Stimulated activated CD4-positive, alpha-beta T cell treated with anti-CD3 and anti-CD28 coated beads, Interleukin-1b, Interleukin-23, amount 100 ng/mL, for 48 hours (primary cell): ENCODE data around the gene ALG3.
A peak's percentile ranks its signal among the peaks of the same experiment; 100 is the strongest.

Experiments used
- DNase-seq: peaks from one replicate; pipeline ENCODE4 v3.0.0-alpha.2; 2020

Gene ALG3

DNA sequence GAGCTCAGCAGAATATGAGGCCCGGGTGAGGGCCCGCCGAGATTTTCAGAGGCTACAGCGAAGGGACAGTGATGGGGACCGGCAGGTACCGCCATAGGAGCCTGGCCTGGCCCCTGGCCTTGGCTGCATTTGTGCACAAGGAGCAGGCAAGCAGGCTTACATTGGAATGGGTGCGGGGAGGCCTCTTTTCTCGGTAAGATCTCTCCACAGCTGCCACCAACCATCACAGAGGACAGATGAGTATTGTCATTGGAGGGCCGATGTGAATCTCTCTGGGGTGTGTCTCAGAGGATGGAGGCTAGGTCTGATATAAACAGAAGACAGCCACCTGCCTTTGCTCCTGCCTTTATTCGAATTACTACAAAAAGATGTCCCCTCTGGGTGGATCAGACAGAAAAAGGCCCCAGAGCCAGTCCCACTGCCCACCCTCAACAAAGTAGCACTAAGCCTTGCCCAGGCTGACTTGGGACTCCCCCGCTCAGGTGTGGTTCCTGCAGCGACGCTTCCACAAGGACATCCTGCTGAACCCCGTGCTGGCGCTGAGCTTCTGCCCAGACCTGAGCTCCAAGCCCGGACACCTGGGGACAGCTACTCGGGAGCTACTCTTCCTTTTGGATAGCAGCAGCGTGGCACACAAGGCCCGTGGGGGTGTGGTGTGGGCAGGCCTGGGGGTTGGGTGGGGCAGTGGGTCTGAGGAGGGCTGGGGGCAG, 13.9 kb downstream of the ALG3 start:
- no peak for DNase-seq

GRCh38 chr3:184234224-184234623, 14.5 kb downstream of the ALG3 start:
- no peak for DNase-seq

DNA sequence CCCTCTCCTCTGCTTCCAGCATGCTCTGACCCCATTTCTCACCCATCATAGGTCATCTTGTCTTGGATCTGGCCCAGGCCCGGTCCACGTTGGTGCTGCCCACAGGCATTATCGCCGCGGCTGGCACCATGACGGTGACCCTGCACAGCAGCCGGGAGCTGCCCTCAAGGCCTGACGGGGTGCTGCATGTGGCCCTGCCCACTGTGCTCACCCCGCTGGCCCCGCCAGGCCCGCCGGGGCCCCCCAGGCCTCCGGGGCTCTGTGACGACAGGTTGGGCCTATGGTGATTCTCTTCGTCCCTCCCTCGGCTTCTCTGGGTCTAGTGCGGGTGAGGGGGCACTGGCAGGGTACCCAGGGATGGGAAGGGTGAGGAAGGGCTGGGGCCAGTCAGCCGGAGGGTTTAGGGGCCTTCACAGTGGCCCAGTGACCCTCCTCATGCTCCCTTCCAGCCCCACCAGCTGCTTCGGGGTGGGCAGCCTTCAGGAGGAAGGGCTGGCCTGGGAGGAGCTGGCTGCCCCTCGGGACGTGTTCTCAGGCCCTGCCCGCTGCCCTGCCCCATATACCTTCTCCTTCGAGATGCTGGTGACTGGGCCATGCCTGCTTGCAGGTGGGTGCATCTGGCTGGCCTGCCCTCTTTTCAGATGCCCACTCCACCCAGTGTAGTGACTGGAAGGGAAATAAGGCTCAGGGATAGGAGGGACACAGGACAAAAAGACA, 15.5 kb downstream of the ALG3 start:
- no peak for DNase-seq

- DNase-seq, result no peak
Measured at GRCh38 chr3:184231671-184232070, 17.1 kb downstream of the ALG3 start.

DNA sequence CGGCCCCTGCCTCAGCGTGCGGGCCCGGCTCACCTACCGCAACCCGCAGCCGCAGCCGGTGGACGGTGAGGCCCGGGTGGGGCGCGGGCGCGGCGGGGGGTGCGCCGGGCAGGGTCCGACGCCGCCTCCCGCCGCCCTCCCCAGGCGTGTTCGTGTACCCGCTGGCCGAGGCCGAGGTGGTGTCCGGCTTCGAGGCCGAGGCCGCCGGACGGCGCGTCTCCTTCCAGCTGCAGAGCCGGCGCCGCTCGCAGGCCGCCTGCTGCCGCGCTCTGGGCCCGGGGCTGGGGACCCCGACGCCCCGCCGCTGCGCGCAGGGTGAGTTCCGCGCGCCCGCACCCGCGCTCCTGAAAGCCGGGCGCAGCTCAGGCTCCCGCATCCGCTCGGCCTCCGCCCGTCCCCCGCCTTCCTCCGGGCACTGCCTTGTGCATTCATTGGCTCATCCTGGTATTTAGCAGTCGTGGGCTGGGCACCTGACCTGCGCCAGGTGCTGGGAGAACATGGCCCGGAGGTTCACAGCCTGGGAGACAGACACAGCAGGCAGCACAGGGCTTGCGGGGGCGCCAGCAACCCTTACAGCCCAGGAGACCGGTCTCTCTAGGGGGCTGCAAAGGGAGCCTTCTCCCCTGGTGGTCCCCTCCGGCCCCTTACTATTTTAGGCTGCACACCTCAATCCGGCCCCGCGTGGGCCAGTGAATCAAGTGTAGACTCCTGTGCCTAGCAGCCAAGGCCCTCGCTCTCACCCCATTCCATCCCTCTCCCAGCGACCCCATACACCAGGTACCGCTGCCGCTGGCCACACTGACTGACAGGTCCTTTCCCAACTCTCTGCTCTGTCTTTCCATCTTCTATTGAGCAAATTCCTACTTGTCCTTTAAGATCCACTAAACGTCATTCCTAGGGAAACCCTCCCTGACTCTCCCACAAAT, 17.9 kb downstream of the ALG3 start:
- no peak for DNase-seq

- no peak for DNase-seq
Measured at GRCh38 chr3:184230081-184230602, 18.6 kb downstream of the ALG3 start.

DNA sequence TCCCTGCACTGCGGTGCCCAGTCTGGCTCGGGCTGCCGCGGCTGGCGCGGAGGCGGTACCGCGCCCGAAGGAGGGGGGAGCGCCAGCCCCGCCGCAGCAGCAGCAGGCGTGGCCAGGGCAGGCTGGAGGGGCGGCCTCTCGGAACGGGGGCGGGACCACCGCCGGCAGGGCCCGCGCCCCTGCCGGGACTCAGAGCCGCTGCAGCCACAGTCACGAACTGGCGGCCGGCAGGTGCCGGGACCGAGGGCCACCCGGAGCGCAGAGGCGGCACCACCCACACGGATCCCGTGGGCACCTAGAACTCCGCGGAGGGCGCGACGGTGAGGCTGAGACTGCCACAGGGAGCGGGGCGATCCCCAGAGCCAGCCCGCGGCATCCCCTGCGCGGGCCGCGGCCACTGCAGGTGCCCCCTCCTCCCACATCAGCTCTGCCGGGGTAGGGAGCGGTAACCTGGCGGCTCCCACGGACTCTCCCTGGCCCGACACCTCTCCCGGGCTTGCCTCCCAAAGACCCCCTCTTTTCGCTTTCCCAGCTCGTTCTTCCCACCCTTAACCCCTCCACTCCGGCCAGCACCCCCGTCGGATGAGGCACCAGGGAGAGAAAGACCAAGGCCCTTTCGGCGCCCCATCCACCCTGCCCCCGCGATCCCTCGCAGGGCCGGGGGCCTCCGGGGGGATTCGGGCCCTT, 19.2 kb downstream of the ALG3 start, which contains the start of gene VWA5B2:
Gene VWA5B2 (plus strand): TSS at position 192 of the 687 bp plus-strand sequence. CDS start 944 bp downstream, outside the sequence.
- peak; percentile 58 for DNase-seq

DNA sequence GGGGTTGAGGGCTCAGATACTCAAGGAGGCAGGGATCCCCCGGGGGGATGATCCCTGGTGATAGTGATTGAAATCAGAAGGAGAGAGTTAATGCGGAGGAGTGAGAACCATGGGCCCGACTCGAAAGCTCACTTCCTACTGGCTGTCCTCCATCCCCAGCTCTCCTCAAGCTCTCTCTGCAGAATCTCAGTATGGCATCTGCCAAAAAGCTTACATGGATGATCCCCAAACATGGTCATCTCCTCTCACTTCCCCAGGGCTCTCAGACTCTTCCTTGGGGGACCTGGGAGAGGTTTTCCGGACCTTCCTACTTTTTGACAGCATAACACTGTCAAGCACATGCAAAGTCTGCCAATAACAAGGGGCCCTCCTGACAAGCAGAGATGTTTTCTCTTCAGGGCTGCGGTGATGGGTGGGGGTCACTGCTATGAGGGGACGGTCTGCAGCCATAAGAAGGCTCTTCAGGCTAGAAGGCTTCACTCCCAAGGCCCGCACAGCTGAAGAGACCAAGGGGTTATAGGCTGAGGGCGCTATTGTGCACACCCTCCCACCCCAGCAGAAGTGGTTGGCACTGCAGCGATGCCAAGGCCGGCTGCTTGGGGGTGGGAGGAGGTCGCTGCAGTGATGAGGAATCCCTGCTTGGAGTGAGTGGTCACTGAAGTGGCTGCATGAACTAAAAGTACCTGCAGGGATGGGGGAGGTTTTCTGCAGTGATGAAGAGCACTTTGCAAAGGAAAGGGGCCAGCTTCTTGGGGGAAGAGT, 20.2 kb downstream of the ALG3 start:
- no peak for DNase-seq

GRCh38 chr3:184227481-184227935, 21.3 kb downstream of the ALG3 start:
- DNase-seq, result peak; percentile 43

- DNase-seq, result no peak
Measured at GRCh38 chr3:184223946-184224345, 24.8 kb downstream of the ALG3 start.

DNA sequence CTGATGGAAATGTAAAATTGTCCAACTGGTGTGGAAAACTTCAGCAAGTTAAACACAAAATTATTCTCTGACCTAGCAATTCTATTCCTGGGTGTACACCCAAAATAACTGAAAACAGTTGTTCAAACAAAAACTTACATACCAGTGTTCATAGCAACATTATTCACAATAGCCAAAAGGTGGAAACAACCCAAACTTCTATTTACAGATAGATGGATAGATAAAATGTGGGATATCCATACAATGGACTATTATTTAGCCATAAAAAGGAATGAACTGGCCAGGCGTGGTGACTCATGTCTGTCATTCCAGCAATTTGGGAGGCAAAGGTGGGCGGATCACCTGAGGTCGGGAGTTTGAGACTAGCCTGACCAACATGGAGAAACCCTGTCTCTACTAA, 26.2 kb downstream of the ALG3 start:
- DNase-seq, result no peak

DNA sequence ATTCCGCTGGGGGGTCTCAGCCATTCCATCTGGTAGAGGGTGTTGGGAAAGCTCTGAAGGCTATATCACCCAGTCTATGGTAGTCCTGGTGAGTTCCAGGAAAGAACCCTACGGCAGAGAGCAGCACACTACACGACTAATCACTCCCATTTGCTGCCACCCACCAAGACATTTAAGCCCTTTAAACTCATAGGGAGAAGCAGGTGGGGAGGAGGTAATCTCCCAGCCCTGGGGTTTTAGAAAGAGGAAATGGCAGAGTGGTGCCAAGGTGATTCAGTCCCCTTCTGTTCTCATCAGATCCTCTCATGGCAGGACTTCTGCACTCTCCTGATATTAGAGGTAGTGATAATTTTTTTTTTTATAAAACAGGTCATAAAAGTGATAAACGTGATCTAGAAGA, 29.9 kb downstream of the ALG3 start:
- no peak for DNase-seq

DNA sequence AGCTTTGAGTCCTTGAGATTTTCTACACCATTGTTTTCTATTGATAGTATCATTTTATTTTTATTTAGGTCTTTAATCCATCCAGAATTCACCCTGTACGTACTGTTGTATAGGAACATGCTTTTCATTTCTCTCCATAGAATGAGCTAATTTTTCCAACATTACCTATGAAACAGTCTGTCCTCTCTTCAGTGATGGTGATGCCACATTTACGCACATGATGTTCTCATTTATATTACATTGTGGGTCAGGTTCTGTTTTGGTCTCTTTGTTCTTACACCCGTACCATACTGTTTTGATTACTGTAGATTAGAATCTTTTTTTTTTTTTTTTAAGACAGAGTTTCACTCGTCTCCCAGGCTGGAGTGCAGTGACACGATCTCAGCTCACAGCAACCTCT, 37.0 kb downstream of the ALG3 start:
- no peak for DNase-seq

DNA sequence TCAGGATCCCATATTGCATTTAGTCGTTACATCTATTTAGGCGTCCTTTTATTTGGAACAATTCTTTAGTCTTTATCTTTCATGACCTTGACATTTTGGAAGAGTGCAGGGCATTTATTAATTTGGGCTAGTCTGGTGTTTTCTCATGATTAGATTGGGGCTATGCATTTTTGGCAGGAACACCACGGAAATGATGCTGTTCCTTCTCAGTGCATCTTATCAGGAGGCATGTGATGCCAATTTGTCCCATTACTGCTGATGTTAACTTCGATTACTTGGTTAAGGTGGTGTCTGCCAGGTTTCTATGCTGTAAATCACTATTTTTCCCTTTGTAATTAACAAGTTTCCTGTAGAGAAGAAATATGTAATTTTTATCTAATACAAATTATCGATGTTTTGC, 37.5 kb downstream of the ALG3 start:
- DNase-seq, result no peak

DNA sequence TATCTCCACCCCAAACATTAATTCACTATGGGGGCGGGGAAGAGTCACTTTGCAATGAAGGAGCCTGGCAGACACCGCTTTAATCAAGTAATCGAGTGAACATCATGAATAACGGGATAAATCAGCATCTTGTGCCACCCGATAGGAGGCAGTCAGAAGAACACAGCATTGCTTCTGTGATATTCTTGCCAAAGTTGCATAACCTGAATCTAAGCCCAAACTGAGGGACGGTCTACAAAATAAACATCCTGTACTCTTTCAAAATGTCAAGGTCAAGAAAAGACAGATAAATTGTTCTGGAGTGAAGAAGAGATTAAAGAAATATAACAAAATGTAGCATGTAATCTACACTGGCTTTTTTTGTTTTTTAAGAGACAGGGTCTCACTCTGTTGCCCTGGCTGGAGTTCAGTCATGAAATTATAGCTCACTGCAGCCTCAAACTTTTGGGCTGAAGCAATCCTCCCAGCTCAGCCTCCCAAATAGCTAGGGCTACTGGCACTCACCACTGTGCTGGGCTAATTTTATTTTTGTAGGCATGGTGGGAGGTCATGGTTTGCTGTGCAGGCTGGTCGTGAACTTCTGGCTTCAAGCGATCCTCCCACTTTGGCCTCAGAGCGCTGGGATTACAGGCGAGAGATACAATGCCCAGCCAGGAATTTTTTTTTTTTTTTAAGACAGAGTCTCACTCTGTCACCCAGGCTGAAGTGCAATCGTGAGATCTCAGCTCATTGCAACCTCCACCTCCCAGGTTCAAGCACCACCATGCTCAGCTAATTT, 39.4 kb downstream of the ALG3 start:
- DNase-seq, result no peak

- DNase-seq, result no peak
Measured at GRCh38 chr3:184203526-184203925, 45.2 kb downstream of the ALG3 start.

DNA sequence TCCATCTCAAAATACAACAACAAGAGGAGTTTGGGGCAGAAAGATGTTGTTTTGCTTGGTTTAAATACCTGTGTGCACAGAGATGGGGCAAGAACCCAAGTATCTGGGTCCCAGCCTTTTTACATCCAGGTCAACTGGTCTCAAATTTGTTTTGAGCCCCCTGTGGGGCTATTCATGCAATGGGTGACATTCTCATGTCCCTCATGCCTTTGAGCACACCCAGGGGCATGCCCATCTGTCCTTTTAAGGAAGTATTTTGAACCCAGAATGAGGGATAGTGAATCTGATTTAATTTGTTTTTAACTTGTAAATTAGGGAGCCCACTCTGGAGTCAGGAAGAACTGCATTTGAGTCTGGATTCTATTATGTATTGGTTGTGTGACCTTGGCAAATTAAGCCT, 47.9 kb downstream of the ALG3 start:
- DNase-seq, result no peak

GRCh38 chr3:184198509-184198908, 50.3 kb downstream of the ALG3 start:
- DNase-seq, result no peak

DNA sequence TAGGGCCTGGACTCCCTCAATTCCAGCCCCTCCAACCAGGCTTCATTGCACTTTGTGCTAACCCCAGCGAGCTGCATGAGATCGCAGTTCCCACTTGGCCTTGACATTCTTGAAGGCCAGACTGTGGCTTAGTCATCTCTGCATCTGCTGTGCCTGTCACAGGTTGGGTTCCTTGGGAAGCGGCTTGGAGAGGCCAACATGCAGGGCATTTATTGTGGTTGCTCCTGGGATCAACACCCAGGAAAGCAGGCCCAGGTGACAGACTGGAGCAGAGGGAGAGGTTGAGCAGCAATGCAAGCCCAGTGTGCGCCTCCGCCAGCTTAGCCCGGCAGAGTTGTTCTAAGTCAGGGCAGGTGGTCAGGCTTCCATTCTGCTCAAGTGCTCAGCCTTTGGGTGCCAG, 52.2 kb downstream of the ALG3 start:
- no peak for DNase-seq

DNA sequence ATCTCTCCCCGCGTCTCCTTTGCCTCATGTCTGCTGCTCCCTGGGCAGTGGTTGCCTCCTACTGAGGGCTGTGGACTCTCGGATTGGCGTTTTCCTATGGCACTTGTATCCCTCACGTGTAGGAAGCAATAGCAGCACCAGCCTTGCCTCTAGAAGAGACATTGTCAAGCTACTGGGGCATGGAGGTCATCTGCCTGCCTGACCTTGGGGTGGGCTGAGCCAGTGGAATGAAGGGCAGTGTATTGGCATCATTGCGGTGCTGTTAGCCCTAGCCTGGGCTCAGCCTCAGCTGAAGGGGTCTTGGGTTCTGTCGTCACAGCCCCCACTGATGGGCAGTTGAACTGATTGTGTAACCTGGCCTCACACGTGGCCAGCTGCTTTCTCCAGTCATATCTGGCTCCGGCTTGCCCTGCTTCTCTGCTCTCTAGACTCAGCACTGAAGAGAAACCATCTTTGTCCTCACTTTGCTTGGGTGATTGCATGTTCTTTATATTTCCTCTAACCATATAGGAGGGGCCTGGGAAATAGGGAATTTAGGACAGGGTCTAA, 54.7 kb downstream of the ALG3 start:
- DNase-seq, result no peak

DNA sequence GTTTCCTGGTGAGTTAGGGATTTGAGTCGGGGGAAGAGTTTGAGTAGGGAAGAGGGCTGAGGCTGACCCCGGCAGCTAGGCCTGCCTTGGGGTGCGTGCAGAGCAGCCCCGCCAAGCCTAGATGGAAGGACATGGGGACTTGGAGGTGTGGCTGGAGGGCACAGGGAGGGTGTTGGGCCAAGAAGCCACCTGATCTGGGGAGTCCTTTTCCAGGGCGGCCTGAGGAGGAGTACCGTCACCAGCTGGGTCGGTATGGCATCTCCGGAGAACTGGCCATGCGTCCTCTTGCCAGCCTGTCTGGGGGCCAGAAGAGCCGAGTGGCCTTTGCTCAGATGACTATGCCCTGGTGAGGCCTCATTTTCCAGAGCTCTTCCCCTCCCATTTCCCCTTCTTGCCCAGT, 55.9 kb downstream of the ALG3 start:
- DNase-seq, result no peak
